Prostate gland (tissue), 2 donors: ENCODE results near the gene PLA2G2F. TPM values are rescaled to one million over a fixed set of nuclear protein-coding genes. Genes with fewer than 3 reads are reported as not detected.
"Not testable (repeated sequence)": the region's sequence is repeated elsewhere in the genome, so short reads cannot be mapped to it uniquely, and the experiment has no call there.

Experiments
- DNase-seq: peaks from one replicate; pipeline ENCODE4 v3.0.0-alpha.2; 2019; ENCODE audit warnings: low spot score
- H3K27ac ChIP-seq, 2 donors: fragments of 200-600 bp; sonication (generic); 2 replicates each; pipeline ENCODE4 v1.5.1; 2017 to 2019
- H3K27me3 ChIP-seq: fragments of 200-600 bp; sonication (generic); replicated peaks from 2 replicates; pipeline ENCODE4 v1.5.1; 2019; ENCODE audit not compliant: insufficient read depth
- H3K36me3 ChIP-seq, 2 donors: fragments of 200-600 bp; sonication (generic); 1 replicate in 1 of 2; 2 replicates in 1 of 2; pipeline versions ENCODE4 v1.5.1 to v1.8.1; 2017 to 2019
- H3K4me1 ChIP-seq: fragments of 200-600 bp; sonication (generic); replicated peaks from 2 replicates; pipeline ENCODE4 v1.5.1; 2019
- H3K4me3 ChIP-seq, 2 donors: fragments of 200-600 bp; sonication (generic); 2 replicates each; pipeline ENCODE4 v1.5.1; 2017 to 2019
- H3K9me3 ChIP-seq: fragments of 200-600 bp; sonication (generic); 2 replicates; pipeline ENCODE4 v1.5.1; 2017
- POLR2A ChIP-seq: fragments of 450-650 bp; IDR thresholded peaks from one replicate; pipeline ENCODE4 v1.6.1; 2016; ENCODE audit warnings: antibody characterized with exemption, mild to moderate bottlenecking
- POLR2AphosphoS5 ChIP-seq: sonication (generic); formaldehyde crosslinking; IDR thresholded peaks from one replicate; pipeline ENCODE4 v1.6.1; 2017; ENCODE audit warnings: antibody characterized with exemption
- WGBS: methylation state at CpG from one replicate; pipeline ENCODE4 v1.1.5; 2018; 5-methylcytosine and 5-hydroxymethylcytosine counted together
- intact Hi-C: fragments of 100-400 bp; cut with DNase I; formaldehyde crosslinking; loops from one replicate; pipeline ENCODE4 v1.14.2; 2022
- total RNA-seq, 2 donors: library from RNA; depleted of rRNA; stranded (reverse); fragments of >200 nt; gene quantifications; one replicate each; pipeline ENCODE4 v1.1.0, GENCODE V29; 2016
- TF ChIP-seq, protein P1 (sequence below), 4 experiments: fragments of 200-600 bp in 2 of 4; fragments of 450-650 bp in 2 of 4; sonication (generic) in 2 of 4; IDR thresholded peaks; 1 replicate in 3 of 4; 2 replicates in 1 of 4; pipeline ENCODE4 v1.5.1; 2016 to 2019; ENCODE audit warnings: antibody characterized with exemption in 4 of 4, mild to moderate bottlenecking in 2 of 4, moderate library complexity in 2 of 4

The PLA2G2F gene
- total RNA-seq, 2 donors from 2014 or later = 0.23 TPM

DNA sequence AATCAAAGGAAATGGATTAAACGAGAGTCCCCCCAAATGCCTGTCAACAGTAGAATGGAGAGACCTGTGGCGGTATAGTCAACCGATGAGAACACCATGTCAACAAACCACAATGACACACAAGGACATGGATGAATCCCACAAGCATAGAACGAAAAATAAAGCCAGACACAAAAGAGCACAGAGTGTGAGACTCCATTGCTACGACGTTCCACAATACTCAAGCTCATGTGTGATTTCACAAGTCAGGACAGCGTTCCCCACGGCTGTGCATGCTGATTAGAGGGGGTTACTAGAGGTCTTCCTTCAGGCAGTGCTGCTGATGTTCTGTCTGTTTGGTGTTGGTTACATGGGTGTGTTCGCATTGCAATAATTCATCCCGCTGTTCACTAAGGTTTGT, 14.0 kb upstream of the PLA2G2F start:
- 65% methylated on average over 10 of the region's 10 CpGs for WGBS
- TF ChIP-seq, protein P1, sequence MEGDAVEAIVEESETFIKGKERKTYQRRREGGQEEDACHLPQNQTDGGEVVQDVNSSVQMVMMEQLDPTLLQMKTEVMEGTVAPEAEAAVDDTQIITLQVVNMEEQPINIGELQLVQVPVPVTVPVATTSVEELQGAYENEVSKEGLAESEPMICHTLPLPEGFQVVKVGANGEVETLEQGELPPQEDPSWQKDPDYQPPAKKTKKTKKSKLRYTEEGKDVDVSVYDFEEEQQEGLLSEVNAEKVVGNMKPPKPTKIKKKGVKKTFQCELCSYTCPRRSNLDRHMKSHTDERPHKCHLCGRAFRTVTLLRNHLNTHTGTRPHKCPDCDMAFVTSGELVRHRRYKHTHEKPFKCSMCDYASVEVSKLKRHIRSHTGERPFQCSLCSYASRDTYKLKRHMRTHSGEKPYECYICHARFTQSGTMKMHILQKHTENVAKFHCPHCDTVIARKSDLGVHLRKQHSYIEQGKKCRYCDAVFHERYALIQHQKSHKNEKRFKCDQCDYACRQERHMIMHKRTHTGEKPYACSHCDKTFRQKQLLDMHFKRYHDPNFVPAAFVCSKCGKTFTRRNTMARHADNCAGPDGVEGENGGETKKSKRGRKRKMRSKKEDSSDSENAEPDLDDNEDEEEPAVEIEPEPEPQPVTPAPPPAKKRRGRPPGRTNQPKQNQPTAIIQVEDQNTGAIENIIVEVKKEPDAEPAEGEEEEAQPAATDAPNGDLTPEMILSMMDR (IDR thresholded peaks at IDR 0.05) = no peak
- TF ChIP-seq POLR2AphosphoS5 (no peak), POLR2A (no peak)
- H3K27ac ChIP-seq = no peak overlapping the region
- H3K4me3 ChIP-seq = no peak overlapping the region
- H3K36me3 ChIP-seq = no peaks in the 10 kb centered on the region
- H3K4me1 ChIP-seq = no peaks in the 10 kb centered on the region
- DNase-seq = no peak
- intact Hi-C loops = no loop called here
- no peaks in the 10 kb centered on the region for H3K9me3 ChIP-seq
- H3K27me3 ChIP-seq = no peaks in the 10 kb centered on the region

DNA sequence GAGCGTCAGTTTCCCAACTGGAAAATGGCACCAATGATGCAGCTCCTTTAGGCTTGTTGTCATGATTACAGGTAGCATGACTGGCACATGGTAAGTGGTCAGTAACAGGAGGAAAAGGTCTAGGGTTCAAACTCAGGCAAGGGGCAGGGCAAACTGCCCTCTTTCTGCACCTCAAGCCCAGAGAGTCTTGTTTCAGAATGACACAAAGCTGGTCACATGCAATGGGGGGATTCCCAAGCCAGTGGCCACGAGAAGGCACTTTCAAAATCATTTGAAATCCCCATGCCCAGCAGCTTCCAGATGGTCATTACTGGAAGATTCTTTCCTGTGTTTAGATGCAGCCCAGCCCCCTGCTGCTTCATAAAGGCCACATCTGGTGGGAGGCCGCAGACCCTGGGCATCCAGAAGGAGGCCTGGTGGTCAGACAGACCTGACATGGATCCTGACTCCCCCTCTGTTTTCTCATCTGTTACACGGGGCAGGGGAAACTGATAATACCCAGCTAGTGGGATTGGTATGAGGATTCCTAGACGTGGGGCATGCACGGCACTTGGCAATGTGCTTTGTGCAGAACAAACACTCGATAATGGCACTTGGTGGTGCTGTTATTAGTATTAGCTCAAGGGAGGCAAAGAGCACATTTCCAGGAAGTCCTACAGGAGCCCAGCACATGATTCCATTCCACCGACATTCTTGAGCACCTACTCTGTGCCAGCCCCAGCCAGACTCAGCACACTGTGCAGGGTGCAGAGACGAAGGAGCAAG, 12.9 kb upstream of the PLA2G2F start:
- no peak for TF ChIP-seq POLR2A
- TF ChIP-seq POLR2AphosphoS5 = no peak
- TF ChIP-seq, protein P1 (IDR thresholded peaks at IDR 0.05) = no peak
- Histone ChIP-seq H3K9me3 (no peaks in the 10 kb centered on the region), H3K4me1 (no peaks in the 10 kb centered on the region), H3K4me3 (no peak overlapping the region), H3K27ac (no peak overlapping the region), H3K27me3 (no peaks in the 10 kb centered on the region), H3K36me3 (no peaks in the 10 kb centered on the region)
- DNase-seq = no peak
- WGBS = 77% methylated on average over 9 of the region's 9 CpGs
- intact Hi-C loops = no loop called here

DNA sequence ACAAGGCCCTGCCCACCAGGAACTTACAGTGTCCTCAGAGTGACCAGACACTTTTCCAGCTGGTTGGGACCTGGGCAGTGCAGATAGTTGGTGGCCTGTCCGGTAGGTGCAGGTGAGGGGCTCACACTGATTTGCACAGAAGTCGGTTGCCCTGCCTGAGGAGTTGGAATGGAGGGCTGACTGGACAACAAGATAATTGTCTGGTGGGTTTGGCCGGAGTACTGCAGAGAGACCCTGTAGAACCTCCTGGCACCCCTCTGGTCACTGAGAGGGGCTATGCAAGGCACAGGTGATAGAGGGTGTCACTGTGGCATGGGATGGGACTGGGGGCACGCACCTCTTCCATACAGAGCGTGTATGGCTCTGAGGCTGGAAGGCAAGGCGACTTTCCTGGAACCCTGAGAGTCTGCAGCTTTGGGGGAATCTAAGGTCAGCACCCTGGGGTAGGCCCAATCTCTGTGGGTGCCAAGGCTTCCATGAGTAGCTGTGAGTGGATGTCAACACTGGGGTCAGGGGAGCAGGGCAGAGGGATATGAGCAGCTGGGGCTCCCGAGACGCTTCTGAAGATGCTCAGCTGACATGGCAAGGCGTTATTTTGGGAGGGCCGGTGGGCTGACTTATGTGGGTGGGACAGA, 12.2 kb upstream of the PLA2G2F start:
- Histone ChIP-seq H3K4me3 (no peak overlapping the region), H3K27ac (no peak overlapping the region), H3K27me3 (no peaks in the 10 kb centered on the region), H3K4me1 (no peaks in the 10 kb centered on the region), H3K36me3 (no peaks in the 10 kb centered on the region), H3K9me3 (no peaks in the 10 kb centered on the region)
- intact Hi-C loops = no loop called here
- no peak for DNase-seq
- WGBS = 91% methylated on average over 10 of the region's 10 CpGs
- no peak for TF ChIP-seq POLR2A
- TF ChIP-seq, protein P1 (IDR thresholded peaks at IDR 0.05) = no peak
- TF ChIP-seq POLR2AphosphoS5 = no peak

DNA sequence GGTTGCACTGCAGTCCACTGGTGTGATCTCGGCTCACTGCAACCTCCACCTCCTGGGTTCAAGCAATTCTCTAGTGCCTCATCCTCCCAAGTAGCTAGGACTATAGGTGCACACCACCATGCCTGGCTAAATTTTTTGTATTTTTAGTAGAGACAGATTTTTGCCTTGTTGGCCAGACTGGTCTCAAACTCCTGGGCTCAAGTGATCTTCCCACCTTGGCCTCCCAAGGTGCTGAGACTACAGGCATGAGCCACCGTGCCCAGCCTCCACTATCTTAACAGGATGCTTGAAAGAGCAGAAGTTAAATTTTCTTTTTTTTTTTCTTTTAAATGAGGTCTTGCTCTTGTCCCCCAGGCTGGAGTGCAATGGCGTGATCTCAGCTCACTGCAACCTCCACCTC, 8.6 kb upstream of the PLA2G2F start:
- H3K27ac ChIP-seq, H3K9me3 ChIP-seq, H3K4me3 ChIP-seq, intact Hi-C loops, H3K36me3 ChIP-seq, H3K4me1 ChIP-seq, H3K27me3 ChIP-seq, DNase-seq: not testable (repeated sequence)
- 99% methylated on average over 3 of the region's 3 CpGs for WGBS

DNA sequence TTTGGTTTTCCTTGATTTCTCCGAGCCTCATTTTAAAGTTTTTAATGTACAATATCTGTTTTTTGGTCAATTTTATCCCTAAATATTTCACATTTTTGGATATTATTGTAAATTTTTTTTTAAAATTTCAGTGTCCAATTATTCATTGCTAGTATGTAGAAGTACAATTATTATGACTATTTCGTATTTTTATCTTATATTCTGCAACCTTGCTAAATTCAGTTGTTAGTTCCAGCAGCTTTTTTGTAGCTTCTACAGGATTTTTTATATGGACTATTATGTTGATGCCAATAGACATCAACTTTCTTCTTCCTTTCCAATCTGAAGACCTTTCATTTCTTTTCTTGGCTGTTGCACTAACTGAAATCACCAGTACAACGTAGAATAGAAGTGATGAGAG, 4.1 kb upstream of the PLA2G2F start:
- Histone ChIP-seq H3K27ac (no peak overlapping the region), H3K9me3 (no peaks in the 10 kb centered on the region), H3K4me3 (no peak overlapping the region), H3K36me3 (no peaks in the 10 kb centered on the region), H3K27me3 (no peaks in the 10 kb centered on the region), H3K4me1 (peaks cover 5% of the 10 kb centered on the region)
- WGBS = 93% methylated on average over 3 of the region's 3 CpGs
- intact Hi-C loops = no loop called here
- no peak for TF ChIP-seq POLR2A
- no peak for TF ChIP-seq POLR2AphosphoS5
- no peak for DNase-seq

DNA sequence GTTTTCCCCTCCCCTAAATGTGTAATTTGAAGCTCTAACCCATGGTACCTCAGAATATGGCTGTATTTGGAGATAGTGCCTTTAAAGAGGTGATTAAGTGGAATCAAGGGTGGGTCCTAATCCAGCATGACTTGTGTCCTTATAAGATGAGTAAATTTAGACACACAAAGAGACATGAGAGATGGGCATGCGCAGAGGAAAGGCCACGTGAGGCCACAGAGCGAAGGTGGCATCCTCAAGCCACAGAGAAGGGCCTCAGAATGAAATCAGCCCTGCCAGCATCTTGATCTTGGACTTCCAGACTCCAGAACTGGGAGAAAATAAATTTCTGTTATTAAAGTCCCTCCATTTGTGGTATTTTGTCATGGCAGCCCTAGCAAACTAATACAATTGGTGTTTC, 2.9 kb upstream of the PLA2G2F start:
- peaks cover 6% of the 10 kb centered on the region for H3K4me1 ChIP-seq
- H3K36me3 ChIP-seq = no peaks in the 10 kb centered on the region
- intact Hi-C loops = no loop called here
- WGBS = 94% methylated on average over 3 of the region's 3 CpGs
- H3K9me3 ChIP-seq = no peaks in the 10 kb centered on the region
- no peak for DNase-seq
- no peaks in the 10 kb centered on the region for H3K27me3 ChIP-seq
- no peak overlapping the region for H3K4me3 ChIP-seq
- TF ChIP-seq, protein P1 (IDR thresholded peaks at IDR 0.05) = no peak
- TF ChIP-seq POLR2AphosphoS5 = no peak
- TF ChIP-seq POLR2A = no peak
- H3K27ac ChIP-seq = no peak overlapping the region
